Fibroblast of skin of scalp (primary cell): ENCODE results near the gene PCDHGC5.

Experiments
- DNase-seq: peaks from one replicate; pipeline ENCODE4 v3.0.0-alpha.2; 2013

PCDHGC5 gene

DNA sequence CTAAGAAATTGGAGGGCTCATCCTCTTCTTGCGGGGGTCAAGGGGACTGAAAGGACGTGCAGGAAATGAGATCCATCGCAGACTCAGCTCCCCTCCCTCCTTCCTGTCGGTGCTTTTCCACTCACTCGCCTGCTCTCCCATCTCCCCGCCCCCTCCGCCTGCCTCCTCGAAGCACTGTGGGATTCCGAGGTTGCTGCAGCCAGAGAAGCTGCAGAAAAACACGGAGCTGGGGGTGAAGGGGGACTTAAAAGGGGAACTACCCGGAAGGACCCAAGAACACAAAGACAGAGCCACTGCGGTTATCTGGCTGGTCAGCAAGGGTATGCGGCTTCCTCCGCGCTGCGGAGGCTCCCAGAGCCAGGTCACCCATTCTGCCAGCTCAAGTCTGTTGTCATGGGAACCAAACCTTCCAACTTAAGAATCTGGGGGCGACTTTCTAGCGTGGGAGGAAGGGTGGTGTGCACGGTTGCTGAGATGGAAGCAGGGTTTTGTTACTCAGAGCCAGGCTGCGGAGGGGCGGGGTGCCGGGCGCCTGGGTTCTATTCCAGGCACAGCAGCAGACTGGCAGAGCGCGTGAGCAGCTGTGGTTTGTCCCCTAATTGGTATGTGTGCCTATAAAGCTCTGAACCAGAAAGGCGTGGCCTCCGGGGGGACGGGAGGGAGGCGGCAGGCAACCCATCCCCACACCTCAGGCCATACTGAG lies 24.9 kb downstream of the PCDHGC5 start:
- DNase-seq: peak; percentile 87

DNA sequence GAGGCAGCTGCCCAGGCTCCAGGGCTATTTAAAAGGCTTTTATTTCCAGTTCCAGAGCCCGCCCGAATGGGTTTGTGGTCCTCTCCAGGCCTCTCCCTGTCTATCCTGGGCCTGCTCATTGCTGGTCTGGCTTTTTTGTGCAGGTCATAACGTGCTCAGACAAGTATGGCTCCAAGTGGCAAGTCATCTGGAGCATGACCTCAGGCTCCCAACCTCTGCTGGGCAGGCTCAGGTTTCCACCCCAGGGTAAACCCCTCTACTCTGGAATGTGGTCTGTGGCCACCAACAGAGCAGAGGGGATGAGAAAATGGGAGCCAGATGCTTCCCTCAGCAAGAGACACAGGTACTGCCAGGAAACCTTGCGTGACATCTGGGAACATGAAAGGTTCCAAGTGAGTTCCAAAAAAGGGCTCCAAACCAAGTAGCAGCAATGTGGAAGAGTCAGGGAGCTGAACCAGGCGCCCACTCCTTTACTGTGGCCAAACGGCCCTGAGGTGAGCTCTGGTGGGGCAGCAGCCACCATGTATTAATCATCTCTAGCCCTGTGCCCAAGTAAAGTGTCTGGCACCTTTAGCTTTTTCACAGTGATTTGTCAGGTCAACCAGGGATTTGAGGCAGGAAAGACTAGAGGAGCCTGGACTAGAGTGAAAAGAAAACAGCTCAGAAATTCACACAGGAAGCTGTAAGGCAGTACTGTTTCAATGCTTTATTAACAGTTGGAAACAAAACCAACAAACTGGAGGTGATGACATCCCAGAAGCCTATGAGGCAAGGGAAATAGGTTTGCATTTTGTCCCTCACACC lies 25.7 kb downstream of the PCDHGC5 start:
- DNase-seq: peak; percentile 73

DNA sequence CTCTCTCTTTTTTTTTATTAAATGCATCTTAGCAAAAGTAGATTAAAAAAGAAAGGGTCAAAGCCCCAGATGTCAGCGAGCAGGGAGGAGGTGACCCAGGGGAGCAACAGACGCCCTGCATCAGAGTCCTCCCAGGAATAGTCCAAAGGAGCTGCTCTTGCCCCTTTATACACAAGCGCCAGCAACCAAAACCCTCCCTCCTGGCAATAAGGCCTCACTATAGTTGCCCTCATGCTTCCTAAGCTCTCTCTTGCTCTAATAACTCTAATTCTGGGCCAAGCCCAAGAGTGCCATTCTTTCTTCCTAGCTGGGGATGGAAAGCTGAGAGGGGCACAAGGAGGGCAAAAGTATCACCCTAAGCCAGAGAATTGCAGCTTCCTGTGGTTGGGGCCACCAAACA lies 26.3 kb downstream of the PCDHGC5 start:
- DNase-seq: no peak

DNA sequence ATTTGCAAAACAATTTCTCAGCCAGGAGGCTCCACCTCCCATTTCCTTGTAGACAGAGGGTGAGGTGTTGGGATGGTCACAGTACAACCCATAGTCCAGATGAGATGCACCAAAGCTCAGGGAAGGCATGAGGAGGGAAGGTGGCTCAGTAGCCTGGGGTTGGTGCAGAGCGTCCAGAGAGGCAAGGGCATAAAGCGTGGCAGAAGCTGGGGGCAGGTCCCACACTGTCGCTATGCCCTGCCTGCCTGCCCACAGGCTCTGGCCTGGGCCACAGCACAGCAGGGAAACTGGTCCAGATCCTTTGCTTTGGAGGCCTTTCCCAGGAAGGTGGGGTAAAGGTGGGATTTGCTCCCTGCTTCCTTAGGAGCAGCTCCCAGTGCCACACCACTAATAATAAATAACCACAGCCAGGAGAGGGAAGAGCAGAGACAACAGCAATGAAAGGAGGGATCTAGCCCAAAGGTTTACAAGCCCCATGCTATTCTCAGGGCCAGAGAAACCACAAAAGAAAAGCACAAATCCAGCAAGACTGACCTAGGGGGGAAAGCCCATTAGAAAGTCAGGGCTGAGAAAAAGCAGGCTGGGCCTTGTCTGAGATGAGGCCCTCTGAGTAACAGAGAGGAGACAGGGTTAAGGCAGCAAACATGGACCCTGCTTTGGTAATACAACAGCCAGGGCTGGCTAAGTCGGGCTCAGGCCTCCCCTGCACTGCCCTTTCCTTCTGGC lies 27.2 kb downstream of the PCDHGC5 start:
- DNase-seq: no peak

DNA sequence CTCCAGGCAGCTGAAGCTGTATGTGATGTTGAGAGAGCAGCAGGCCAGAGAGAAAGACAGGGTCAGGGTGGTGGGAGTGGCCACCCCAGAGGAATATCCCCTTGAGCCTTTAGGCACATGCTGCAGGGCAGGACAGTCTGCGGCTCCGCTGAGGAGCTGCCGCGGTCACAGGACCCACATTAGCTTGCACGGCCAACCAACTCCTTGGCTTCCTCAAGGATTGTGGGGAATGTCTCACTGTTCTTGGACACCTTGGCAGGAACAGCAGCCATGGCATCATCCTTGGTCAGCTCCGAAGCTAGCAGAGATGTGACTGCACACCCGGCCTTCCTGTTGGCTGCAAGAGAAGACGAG lies 27.8 kb downstream of the PCDHGC5 start:
- no peak for DNase-seq

DNA sequence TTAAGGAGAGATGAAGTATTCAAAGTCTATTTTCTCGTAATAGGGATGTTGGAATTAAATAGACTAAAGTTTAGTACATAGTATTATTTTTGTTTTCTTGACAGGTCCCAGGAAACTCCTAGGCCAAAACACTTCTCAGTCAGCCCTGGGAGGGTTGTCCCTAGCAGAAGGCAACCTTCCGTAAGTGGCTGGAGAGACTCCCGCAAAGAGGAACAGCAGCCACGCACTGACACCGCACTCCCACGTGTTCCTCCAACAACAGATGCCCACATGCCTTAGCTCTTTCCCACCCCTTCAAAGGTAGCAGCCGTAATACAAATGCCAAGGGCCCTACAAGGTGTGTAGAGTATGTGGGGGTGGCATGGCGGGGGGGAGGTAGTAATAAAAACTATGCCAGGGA lies 28.4 kb downstream of the PCDHGC5 start:
- no peak for DNase-seq

DNA sequence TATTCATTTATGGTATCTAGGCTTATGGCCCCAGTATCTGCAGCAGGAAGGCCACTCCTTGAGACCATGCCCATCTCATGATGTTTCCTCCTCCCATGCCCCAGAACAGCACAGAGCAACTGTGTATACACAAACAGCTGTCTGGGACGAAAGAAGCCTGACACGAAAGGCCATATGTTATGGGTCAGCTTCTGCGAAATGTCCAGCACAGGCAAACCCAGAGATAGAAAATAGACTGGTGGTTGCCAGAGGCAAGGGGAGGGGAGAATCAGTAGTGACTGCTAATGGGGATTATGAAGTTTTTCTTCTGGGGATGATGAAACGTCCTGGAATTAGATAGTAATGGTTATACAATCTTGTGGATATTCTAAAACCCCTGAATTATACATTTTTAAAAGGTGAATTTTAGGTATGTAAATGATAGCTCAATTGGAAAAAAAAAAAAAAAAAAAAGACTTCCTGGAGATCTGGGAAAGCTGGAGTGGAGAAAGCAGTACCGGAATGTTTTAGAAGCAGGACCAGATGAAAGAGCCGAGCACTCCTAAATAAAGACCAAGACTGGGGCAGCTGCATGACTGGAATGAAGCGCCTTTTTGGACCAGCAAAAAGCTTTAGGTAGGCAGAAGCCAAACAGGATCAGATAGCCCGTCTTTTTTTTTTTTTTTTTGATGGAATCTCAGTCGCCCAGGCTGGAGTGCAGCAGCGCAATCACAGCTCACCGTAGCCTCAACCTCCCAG lies 29.2 kb downstream of the PCDHGC5 start:
- DNase-seq: peak; percentile 66

DNA sequence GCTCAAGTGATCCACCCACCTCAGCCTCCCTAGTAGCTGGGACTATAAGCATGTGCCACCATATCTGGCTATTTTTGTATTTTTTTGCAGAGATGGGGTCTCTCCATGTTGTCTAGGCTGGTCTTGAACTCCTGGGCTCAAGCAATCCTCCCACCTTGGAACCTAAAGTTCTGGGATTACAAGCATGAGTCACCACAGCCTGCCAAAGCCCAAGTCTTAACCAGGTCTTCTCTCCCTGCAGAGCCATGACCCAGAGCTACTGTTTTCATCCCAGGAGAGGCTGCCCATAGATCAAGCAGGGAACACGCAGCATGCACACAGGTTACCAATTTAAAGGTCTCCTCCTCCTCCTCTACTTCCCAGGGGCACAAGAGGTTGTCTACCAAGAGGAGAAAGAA lies 29.7 kb downstream of the PCDHGC5 start:
- no peak for DNase-seq

DNA sequence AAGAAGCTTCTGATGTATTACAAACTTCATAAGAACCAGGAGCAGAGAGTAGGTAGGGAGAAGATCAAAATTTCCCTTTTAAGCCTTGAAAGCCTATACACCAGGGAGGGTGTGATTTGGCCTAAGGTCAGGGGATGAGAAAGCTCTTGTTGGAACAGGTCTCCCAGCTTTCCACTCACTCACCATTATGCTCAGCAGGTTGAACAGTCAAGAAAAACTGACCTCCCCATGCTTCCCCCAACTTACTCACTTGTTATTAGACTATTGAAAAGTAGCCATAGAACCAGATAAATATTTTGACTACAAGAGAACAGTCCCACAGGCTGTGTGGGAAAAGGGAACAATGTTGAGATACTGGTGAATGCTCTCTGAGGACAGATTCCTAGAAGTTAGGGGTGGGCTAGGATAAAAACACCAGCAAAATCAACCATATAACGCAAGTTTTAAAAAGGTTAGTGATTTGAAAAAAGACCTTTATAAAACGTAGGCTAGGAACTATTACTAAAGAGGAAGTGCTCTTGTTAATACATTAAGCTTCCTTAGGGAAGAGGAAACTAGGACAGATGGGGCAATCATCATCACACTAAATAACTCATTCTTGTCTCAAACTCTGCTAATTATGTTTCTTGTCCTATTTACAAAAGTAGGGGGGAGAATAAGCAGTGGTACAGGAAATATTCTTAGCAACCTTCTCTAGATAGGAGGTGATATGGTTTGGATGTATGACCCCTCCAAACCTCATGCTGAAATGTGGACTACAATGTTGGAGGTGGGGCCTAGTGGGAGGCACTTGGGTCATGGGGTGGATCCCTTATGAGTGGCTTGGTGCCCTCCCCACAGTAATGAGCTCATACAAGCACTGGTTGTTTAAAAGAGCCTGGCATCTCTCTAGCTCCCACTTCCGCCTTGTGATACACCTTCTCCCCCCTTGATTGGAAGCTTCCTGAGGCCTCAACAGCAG lies 31.0 kb downstream of the PCDHGC5 start:
- DNase-seq: no peak

DNA sequence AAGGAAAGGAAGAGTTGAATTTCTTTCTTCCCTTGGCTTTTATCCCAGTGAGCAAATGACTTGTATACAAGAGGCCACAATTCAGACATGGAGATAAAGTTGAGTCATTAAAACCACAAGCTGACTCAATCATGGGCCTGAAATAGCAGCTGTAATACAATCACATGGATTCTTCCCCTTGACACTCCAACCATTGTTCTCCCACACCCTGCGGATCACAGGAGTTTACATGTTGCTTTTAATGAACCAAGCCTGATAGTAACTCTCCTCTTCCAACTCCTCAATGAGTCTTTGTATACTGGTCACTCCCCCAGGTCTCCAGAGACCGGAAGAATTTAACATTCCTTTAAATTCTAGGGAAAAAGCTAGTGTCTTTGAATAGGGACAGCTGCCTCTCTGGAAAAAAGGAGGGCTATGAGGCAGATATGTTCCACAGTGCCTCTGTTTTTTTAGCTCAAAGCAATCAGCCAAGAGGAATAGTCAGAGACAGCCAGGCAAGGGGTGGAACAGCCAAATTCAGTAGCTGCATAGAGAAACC lies 32.4 kb downstream of the PCDHGC5 start:
- peak; percentile 98 for DNase-seq

DNA sequence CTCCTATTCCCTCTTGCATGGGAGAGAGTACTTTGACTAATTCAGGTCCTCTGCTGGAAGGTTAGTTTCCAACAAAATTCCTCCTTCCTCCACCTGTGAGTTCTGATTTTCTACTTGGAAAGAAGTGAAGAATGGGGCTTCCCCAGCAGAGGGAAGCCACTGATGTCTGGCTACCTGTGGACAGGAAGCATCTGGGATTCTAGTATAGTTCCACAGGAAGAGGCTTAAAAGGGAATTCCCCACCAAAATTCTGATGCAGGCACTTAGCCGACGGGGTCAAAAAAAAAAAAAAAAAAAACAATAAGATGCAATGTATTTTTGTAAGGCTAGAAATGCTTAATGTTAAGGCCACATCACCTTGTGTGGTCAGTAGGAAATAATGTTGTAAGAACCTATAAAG lies 33.4 kb downstream of the PCDHGC5 start:
- DNase-seq: no peak

DNA sequence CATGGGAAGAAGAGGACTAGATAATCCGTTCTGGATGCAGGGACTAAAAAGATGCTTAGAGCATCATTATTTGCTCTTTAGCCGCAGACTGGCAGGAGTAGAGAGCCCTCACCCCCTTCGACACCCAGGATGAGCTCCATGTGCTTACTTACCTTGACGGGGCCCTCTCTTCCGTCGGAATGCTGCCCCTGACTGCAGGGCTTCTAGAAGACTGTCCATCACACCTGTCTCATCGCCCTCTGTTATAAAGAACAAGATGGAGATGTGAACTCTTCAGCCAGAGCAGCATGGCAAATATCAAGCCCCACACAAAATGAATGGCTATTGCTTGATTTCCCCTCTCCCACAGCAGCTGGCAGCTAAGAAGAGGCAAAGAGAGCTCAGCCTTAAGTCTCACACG lies 35.1 kb downstream of the PCDHGC5 start:
- DNase-seq: no peak

DNA sequence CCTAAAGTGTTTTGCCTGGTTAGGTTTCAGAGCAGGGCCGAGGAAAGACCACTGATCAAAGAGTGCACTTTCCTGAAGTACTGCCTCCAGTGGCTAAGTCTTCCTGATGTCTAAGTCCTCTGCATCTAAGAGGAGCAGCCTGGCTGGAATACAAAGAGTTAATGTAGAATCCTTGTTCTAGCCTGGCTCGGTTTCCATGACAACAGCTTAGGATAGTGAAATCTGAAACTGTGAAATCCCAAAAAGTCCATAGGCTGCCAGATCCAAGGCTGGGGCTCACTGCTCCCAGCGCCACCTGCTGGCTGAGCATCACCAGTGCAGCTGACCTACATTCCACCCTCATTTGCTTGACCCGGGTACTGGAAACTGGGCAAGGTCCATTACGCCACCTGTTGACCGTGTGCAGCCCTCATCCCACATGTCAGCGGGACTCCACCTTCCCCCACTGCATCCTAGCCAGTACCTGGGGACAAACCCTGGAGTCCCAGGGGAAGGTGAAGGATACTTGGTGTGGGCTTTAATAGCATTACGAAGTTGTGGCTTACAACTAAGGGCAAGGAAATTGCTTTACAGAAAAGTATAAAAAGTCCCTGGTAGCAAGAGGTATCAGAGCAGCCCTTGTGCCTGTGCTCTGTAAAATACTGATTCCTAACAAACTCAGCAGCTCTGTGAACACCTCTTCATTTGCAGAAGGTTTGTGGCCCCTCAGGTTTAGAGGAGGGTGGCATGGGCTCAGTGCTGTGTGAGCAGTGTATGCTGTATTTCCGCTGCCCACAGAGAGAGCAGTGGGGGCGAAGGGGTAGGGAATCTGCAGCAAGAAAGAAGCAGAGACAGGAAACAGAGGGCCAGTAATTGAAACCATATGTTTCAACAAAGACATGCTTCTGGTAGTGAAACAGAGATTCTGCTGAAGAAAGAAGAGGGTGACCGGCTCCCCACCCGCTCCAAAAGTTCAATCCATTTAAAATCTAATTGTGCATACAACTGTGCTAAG lies 36.0 kb downstream of the PCDHGC5 start:
- peak; percentile 98 for DNase-seq

DNA sequence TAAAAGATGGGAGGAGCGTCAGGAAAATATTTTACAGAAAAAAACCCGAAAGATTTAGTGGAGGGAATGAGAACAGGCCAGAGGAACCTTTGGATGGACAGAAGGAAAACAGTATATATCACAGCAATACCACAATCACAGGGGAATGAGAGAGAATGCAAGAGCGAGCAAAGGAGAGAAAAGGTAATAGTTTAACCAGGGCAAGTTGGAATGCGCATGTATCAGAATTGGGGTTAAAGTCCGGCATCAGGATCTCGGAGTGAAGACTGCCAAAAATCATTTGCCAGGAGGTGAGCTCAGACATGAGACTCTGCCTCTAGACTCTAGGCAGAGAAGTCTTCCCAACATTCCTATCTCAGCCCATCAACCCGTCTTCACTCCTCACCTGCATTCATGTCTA lies 36.8 kb downstream of the PCDHGC5 start:
- no peak for DNase-seq

DNA sequence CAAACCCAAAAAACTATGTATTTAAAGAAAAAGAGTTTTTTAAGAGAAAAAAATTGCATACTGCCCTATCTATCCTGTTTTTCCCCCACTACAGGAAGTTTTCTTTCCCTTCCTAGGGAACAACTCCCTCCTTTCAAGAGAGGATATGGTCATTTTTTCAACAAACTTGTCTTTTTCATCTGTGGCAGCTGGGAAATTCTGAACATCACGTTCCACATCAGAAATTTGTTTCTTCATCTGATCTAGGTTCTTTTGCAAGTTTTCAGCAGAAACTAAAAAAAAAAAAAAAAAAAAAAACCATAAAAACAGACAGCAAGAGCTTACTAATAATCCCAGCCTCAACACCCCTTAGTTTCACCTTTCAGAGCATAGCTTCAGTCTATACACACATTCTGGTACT lies 38.5 kb downstream of the PCDHGC5 start:
- no peak for DNase-seq

DNA sequence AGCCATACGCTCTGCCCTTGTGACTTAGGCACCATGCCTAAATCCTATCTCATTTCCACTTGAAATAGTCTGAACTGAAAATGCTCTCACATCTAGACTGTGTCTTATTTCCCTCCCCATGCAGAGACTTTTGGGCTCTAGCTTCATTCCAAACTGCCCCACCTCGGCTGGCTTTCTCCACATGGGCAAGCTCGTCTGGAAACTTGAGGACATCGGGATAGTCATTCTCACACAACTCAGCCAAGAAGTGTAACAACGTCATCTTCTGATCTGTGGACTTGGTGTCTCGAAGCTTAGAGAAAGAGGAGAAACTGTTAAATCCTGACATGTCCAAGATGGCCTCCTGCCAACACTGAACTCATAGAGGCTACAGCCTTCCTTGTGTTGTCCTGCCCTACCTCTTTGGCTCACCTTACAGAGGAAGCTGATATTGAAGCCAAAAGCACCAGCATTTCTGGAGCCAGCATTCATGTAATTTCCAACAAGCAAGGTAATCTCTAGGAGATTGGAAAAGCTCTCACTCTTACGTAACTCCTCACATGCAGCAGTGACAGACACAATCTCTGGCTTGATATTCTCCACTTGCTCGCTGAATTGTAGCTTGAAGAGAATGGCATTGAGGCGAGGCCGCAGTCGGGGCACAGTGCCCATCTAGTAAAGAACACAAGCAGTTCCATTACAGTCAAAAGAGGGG lies 39.6 kb downstream of the PCDHGC5 start:
- DNase-seq: no peak

DNA sequence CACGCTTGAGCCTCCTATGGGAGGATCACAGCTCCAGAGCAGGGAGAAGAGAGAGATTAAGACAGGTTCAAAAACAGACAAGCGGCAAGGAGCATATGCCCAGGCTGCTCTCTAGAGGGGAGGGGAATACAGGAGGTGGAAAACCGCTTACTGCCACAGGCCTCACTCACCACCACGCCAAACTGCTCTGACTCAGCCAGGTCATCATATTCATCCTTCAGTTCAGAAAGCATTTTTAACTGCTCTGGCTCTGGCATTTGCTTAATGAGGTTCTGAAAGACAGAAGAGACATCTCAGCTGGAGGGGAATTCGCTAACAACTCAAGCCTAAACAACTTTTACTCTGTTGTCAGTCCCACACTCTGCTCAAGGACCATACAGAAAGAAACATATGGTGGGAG lies 40.1 kb downstream of the PCDHGC5 start:
- DNase-seq: peak; percentile 33

DNA sequence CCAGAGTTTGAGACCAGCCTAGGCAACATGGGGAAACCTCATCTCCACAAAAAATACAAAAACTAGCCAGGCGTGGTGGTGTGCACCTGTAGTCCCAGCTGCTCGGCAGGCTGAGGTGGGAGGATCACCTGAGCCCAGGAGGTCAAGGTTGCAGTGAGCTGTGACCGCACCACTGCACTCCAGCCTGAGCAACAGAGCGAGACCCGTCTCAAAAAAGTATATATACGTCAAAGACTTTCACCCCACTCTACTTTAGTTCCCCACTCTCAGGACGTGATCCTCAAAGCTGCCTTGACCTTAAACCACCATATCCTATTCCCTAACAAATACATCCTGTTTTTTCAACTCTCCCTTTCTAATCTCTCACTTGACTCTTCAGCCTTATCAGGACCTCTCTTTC lies 41.0 kb downstream of the PCDHGC5 start:
- no peak for DNase-seq

DNA sequence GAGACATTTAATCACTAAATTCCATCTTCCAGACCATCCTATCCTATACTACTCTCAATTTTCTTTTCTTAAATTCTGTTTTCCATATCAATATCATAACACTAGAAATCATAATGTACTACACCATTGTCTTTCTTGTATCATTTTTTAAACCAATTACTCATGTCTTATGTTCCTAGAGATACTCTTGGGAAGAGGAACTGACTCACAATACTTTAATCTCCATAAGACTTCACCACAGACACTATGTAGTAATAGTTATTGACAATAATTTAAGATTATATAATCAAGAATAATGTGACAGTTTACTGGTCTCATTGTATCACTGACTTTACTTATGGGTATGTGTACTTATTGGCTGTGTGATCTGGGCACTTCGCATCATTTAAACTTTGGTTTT lies 43.8 kb downstream of the PCDHGC5 start:
- DNase-seq: no peak

DNA sequence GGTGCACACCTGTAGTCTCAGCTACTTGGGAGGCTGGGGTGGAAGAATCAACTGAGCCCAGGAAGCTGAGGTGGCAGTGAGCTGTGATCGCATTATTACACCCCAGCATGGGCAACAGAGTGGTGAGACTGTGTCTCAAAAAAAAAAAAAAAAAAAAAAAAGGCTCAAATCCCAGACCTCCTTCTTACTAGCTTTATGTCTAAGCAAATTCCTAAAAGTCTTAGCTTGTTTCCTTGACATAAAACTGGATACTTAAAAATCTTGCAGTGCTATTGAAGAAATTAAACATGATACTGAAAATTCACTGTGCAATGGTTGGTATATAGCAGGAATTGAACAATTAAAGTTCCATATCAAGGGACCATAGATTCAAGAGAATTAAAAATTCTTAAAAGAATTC lies 45.0 kb downstream of the PCDHGC5 start:
- DNase-seq: no peak
